ENCODE data around the gene C5orf15. TPM values are rescaled to one million over a fixed set of nuclear protein-coding genes. Genes with fewer than 3 reads are reported as not detected.

C5orf15 gene
- total RNA-seq, 1 experiment from 2014 or later, result 63.2 TPM

DNA sequence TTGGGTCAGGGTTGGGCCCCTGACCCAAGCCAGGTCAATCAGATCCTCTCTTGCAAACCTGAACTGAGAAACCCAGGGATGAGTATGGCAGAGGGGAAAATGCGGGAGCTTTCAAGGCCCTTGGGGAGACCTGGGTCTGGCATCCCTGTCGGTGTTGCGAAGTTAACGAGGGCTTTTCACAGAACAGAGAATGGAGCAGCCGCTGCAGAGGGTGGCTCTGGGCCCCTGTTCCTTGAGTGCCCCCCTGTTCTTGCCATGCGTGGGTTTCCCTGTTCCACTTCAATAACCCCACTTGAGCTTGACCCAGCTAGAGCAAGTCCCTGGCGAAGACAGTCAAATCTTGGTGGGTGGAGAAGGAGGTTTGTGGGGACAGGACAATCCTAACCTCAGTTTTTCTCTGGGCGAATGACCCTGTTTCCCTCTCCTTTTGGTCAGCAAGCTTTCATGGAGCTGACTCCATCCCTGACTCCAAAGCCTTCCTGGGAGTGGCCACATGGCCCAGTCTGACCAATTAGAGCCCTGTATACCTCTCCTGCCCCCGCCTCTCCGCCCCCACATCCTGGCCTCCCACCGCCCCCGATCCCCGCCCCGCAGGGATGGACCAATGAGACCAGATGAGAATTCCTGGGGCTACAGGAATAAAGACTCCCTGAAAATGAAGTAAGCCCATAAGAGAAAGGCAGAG lies 39.3 kb upstream of the C5orf15 start:
- no TSS peak for BruUV-seq (replicated peaks)
- Histone ChIP-seq H3K4me3 (ENCODE audit: low read depth in 2 of 2, low read length in 2 of 2) (no peak overlapping the region), H3K36me3 (ENCODE audit: control insufficient read depth, insufficient read depth, low read length) (peaks cover 6% of the 10 kb centered on the region; the same call in 1 of the 2 replicates), H3K27ac (ENCODE audit: low read length) (peak overlapping the region; percentile 75), H3K27me3 (ENCODE audit: control insufficient read depth, insufficient read depth, low read length) (no peaks in the 10 kb centered on the region; the same call in 1 of the 2 replicates), H3K4me1 (ENCODE audit: control insufficient read depth, insufficient read depth, low read length) (peaks cover 24% of the 10 kb centered on the region), H3K9me3 (ENCODE audit: control insufficient read depth, insufficient read depth, low read depth, low read length) (no peaks in the 10 kb centered on the region)
- POLR2A ChIA-PET, result interaction anchor here (0.6 kb wide), 2 partner anchors 16 to 276 kb away, joined by 3 to 5 read pairs; no protein-coding TSS in a partner anchor
- CTCF ChIA-PET, result interaction anchor here (1.8 kb wide), 1 partner anchor 19 kb away, joined by 4 read pairs; no protein-coding TSS in a partner anchor
- in situ Hi-C loops (cut with HindIII; ENCODE audit: low pct_unique_long_range_greater_than_20kb, low sequenced_read_pairs) (no loop called here), intact Hi-C loops (cut with micrococcal nuclease; ENCODE audit: unreplicated experiment) (no loop called here)
- ATAC-seq (no peak), DNase-seq (ENCODE audit: low read depth, low spot score) (no peak)
- no peak for TF ChIP-seq POLR2AphosphoS5 (IDR thresholded peaks at IDR 0.05; ENCODE audit: low read depth, low read length)
- TF ChIP-seq, protein P1, sequence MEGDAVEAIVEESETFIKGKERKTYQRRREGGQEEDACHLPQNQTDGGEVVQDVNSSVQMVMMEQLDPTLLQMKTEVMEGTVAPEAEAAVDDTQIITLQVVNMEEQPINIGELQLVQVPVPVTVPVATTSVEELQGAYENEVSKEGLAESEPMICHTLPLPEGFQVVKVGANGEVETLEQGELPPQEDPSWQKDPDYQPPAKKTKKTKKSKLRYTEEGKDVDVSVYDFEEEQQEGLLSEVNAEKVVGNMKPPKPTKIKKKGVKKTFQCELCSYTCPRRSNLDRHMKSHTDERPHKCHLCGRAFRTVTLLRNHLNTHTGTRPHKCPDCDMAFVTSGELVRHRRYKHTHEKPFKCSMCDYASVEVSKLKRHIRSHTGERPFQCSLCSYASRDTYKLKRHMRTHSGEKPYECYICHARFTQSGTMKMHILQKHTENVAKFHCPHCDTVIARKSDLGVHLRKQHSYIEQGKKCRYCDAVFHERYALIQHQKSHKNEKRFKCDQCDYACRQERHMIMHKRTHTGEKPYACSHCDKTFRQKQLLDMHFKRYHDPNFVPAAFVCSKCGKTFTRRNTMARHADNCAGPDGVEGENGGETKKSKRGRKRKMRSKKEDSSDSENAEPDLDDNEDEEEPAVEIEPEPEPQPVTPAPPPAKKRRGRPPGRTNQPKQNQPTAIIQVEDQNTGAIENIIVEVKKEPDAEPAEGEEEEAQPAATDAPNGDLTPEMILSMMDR (IDR thresholded peaks at IDR 0.05), result no peak
- TF ChIP-seq TCF7L2 (IDR thresholded peaks at IDR 0.05; ENCODE audit: low read depth, low read length), result no peak
- TF ChIP-seq SIN3A (IDR thresholded peaks at IDR 0.05; ENCODE audit: borderline replicate concordance, insufficient read depth, low read depth, low read length), result no peak
- TF ChIP-seq, protein P2, sequence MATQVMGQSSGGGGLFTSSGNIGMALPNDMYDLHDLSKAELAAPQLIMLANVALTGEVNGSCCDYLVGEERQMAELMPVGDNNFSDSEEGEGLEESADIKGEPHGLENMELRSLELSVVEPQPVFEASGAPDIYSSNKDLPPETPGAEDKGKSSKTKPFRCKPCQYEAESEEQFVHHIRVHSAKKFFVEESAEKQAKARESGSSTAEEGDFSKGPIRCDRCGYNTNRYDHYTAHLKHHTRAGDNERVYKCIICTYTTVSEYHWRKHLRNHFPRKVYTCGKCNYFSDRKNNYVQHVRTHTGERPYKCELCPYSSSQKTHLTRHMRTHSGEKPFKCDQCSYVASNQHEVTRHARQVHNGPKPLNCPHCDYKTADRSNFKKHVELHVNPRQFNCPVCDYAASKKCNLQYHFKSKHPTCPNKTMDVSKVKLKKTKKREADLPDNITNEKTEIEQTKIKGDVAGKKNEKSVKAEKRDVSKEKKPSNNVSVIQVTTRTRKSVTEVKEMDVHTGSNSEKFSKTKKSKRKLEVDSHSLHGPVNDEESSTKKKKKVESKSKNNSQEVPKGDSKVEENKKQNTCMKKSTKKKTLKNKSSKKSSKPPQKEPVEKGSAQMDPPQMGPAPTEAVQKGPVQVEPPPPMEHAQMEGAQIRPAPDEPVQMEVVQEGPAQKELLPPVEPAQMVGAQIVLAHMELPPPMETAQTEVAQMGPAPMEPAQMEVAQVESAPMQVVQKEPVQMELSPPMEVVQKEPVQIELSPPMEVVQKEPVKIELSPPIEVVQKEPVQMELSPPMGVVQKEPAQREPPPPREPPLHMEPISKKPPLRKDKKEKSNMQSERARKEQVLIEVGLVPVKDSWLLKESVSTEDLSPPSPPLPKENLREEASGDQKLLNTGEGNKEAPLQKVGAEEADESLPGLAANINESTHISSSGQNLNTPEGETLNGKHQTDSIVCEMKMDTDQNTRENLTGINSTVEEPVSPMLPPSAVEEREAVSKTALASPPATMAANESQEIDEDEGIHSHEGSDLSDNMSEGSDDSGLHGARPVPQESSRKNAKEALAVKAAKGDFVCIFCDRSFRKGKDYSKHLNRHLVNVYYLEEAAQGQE (IDR thresholded peaks at IDR 0.05; ENCODE audit: insufficient read depth in 1 of 2, low read depth in 2 of 2, low read length in 1 of 2), result no peak

DNA sequence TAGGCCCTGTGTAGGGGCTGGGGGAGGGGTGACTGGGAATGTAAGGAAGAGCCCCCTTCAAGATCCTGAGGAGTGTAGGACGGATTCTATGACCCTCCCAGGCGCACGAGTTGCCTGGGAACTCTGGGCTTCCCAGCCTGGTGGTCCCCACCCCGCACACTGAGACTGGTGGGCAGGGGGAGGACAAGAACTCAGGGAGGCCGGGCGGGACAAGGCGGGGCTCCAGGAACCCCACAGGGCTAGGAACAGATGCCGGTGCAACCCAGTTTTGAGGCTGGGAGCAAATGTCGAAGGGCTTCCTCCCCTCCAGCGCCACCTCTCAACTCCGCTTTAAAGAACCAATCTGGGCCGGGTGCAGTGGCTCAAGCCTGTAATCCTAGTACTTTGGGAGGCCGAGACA lies 37.7 kb upstream of the C5orf15 start:
- Histone ChIP-seq H3K4me3 (ENCODE audit: low read depth in 2 of 2, low read length in 2 of 2) (peak overlapping the region in 1 of 2 experiments; percentile 79; a peak in 3 of 4 replicates), H3K4me1 (ENCODE audit: control insufficient read depth, insufficient read depth, low read length) (peaks cover 39% of the 10 kb centered on the region), H3K9me3 (ENCODE audit: control insufficient read depth, insufficient read depth, low read depth, low read length) (no peaks in the 10 kb centered on the region), H3K27ac (ENCODE audit: low read length) (peak overlapping the region; percentile 93), H3K27me3 (ENCODE audit: control insufficient read depth, insufficient read depth, low read length) (no peaks in the 10 kb centered on the region), H3K36me3 (ENCODE audit: control insufficient read depth, insufficient read depth, low read length) (peaks cover 6% of the 10 kb centered on the region; the same call in 1 of the 2 replicates)
- BruUV-seq (replicated peaks), result no TSS peak
- DNase-seq (ENCODE audit: low read depth, low spot score) (no peak), ATAC-seq (no peak)
- intact Hi-C loops (cut with micrococcal nuclease; ENCODE audit: unreplicated experiment) (no loop called here), in situ Hi-C loops (cut with HindIII; ENCODE audit: low pct_unique_long_range_greater_than_20kb, low sequenced_read_pairs) (no loop called here)
- TF ChIP-seq, protein P1 (IDR thresholded peaks at IDR 0.05), result no peak
- TF ChIP-seq TCF7L2 (IDR thresholded peaks at IDR 0.05; ENCODE audit: low read depth, low read length) (no peak), SIN3A (IDR thresholded peaks at IDR 0.05; ENCODE audit: borderline replicate concordance, insufficient read depth, low read depth, low read length) (no peak), POLR2AphosphoS5 (IDR thresholded peaks at IDR 0.05; ENCODE audit: low read depth, low read length) (no peak)
- TF ChIP-seq, protein P2 (IDR thresholded peaks at IDR 0.05; ENCODE audit: insufficient read depth in 1 of 2, low read depth in 2 of 2, low read length in 1 of 2), result no peak
- ChIA-PET CTCF (interaction anchor here (1.8 kb wide), 1 partner anchor 20 kb away, joined by 4 read pairs; no protein-coding TSS in a partner anchor), POLR2A (interaction anchor here (0.6 kb wide), 1 partner anchor 149 kb away, joined by 7 read pairs; no protein-coding TSS in a partner anchor)
